Prostate gland (tissue), 2 donors: ENCODE measurements around the gene ZNF225. TPM values are rescaled to one million over a fixed set of nuclear protein-coding genes. Genes with fewer than 3 reads are reported as not detected.

Experiments
- DNase-seq: peaks from one replicate; pipeline ENCODE4 v3.0.0-alpha.2; 2019; ENCODE audit warnings: low spot score
- H3K27ac ChIP-seq, 2 donors: fragments of 200-600 bp; sonication (generic); 2 replicates each; pipeline ENCODE4 v1.5.1; 2017 to 2019
- H3K27me3 ChIP-seq: fragments of 200-600 bp; sonication (generic); replicated peaks from 2 replicates; pipeline ENCODE4 v1.5.1; 2019; ENCODE audit not compliant: insufficient read depth
- H3K36me3 ChIP-seq, 2 donors: fragments of 200-600 bp; sonication (generic); 1 replicate in 1 of 2; 2 replicates in 1 of 2; pipeline versions ENCODE4 v1.5.1 to v1.8.1; 2017 to 2019
- H3K4me1 ChIP-seq: fragments of 200-600 bp; sonication (generic); replicated peaks from 2 replicates; pipeline ENCODE4 v1.5.1; 2019
- H3K4me3 ChIP-seq, 2 donors: fragments of 200-600 bp; sonication (generic); 2 replicates each; pipeline ENCODE4 v1.5.1; 2017 to 2019
- H3K9me3 ChIP-seq: fragments of 200-600 bp; sonication (generic); 2 replicates; pipeline ENCODE4 v1.5.1; 2017
- POLR2A ChIP-seq: fragments of 450-650 bp; IDR thresholded peaks from one replicate; pipeline ENCODE4 v1.6.1; 2016; ENCODE audit warnings: antibody characterized with exemption, mild to moderate bottlenecking
- POLR2AphosphoS5 ChIP-seq: sonication (generic); formaldehyde crosslinking; IDR thresholded peaks from one replicate; pipeline ENCODE4 v1.6.1; 2017; ENCODE audit warnings: antibody characterized with exemption
- whole genome bisulfite sequencing: methylation state at CpG from one replicate; pipeline ENCODE4 v1.1.5; 2018; 5-methylcytosine and 5-hydroxymethylcytosine counted together
- intact Hi-C: fragments of 100-400 bp; cut with DNase I; formaldehyde crosslinking; loops from one replicate; pipeline ENCODE4 v1.14.2; 2022
- total RNA-seq, 2 donors: library from RNA; depleted of rRNA; stranded (reverse); fragments of >200 nt; gene quantifications; one replicate each; pipeline ENCODE4 v1.1.0, GENCODE V29; 2016
- TF ChIP-seq, protein P1 (sequence below), 4 experiments: fragments of 200-600 bp in 2 of 4; fragments of 450-650 bp in 2 of 4; sonication (generic) in 2 of 4; IDR thresholded peaks; 1 replicate in 3 of 4; 2 replicates in 1 of 4; pipeline ENCODE4 v1.5.1; 2016 to 2019; ENCODE audit warnings: antibody characterized with exemption in 4 of 4, mild to moderate bottlenecking in 2 of 4, moderate library complexity in 2 of 4

Gene ZNF225
- total RNA-seq, result 1 to 10 TPM; 3.0 to 4.9 TPM

DNA sequence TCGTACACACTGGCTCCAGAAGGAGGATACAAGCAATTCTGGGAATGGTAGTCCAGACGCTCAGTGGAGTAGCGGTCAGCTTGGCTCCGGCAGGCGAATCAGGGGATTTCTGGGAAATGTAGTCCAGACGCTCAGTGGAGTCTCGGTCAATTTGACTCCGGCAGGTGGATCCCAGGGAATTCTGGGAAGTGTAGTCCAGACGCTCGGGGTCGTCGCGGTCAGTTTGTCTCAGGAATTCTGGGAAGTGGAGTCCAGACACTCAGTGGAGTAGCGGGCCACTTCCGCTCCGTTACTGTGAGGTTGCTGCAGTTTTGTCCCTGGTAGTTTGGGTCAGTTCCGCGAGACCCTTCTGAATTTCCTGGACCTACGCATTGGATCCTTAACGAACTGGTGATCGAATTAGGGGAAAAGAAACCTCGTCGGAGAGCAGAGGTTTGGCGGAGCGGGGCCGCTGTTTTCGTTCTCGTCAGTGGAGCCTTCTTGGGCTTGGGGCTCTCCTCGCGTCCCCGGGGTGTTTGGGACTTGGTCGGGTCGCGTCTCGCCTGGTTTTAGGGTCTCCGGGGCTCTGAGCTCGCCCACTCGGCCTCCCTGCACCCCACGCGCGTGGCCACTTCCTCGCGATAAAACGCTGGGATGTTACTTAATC is at the start of gene ZNF225:
TSS of gene ZNF225 (plus strand) at position 262 of the 646 bp plus-strand sequence. CDS start 2,429 bp downstream, outside the sequence.
- TF ChIP-seq POLR2A (no peak), POLR2AphosphoS5 (peak; percentile 99)
- TF ChIP-seq, protein P1, sequence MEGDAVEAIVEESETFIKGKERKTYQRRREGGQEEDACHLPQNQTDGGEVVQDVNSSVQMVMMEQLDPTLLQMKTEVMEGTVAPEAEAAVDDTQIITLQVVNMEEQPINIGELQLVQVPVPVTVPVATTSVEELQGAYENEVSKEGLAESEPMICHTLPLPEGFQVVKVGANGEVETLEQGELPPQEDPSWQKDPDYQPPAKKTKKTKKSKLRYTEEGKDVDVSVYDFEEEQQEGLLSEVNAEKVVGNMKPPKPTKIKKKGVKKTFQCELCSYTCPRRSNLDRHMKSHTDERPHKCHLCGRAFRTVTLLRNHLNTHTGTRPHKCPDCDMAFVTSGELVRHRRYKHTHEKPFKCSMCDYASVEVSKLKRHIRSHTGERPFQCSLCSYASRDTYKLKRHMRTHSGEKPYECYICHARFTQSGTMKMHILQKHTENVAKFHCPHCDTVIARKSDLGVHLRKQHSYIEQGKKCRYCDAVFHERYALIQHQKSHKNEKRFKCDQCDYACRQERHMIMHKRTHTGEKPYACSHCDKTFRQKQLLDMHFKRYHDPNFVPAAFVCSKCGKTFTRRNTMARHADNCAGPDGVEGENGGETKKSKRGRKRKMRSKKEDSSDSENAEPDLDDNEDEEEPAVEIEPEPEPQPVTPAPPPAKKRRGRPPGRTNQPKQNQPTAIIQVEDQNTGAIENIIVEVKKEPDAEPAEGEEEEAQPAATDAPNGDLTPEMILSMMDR (IDR thresholded peaks at IDR 0.05), result peak in 1 of 4 experiments; percentile 37
- Histone ChIP-seq H3K4me3 (peak within 1 kb of the TSS; percentile 72), H3K27ac (peak within 1 kb of the TSS; percentile 65 to 72), H3K27me3 (no peaks in the 10 kb centered on the region), H3K9me3 (no peaks in the 10 kb centered on the region), H3K36me3 (peaks cover 0 to 4% of the 10 kb centered on the region in 2 donors), H3K4me1 (no peaks in the 10 kb centered on the region)
- intact Hi-C loops, result loop anchor here (5.0 kb wide), 2 partner anchors 54 to 99 kb away; partner anchors contain the start of genes ZNF226 and ZNF227
- peak; percentile 99 for DNase-seq
- WGBS, result 1% methylated on average over 42 of the region's 44 CpGs

DNA sequence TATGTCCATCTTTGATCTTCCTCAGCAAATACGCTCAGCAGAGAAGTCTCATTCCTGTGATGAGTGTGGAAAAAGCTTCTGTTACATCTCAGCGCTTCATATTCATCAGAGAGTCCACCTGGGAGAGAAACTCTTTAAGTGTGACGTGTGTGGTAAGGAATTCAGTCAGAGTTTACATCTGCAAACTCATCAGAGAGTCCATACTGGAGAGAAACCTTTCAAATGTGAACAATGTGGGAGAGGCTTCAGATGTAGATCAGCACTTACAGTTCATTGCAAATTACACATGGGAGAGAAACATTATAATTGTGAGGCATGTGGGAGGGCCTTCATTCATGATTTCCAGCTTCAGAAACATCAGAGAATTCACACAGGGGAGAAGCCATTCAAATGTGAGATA is 46.9 kb upstream of the ZNF225 start:
- Histone ChIP-seq H3K27me3 (no peaks in the 10 kb centered on the region), H3K4me1 (no peaks in the 10 kb centered on the region), H3K27ac (no peak overlapping the region), H3K9me3 (no peaks in the 10 kb centered on the region), H3K4me3 (no peak overlapping the region), H3K36me3 (peaks cover 8 to 12% of the 10 kb centered on the region in 2 donors)
- intact Hi-C loops, result no loop called here
- no peak for DNase-seq
- TF ChIP-seq, protein P1 (IDR thresholded peaks at IDR 0.05), result no peak
- TF ChIP-seq POLR2AphosphoS5 (no peak), POLR2A (no peak)
- WGBS, result 64% methylated on average over 3 of the region's 3 CpGs

GRCh38 chr19:44069415-44069814 is 43.8 kb upstream of the ZNF225 start:
- TF ChIP-seq POLR2AphosphoS5, result no peak
- no peak for TF ChIP-seq POLR2A
- TF ChIP-seq, protein P1 (IDR thresholded peaks at IDR 0.05), result no peak
- intact Hi-C loops, result no loop called here
- H3K27me3 ChIP-seq, result no peaks in the 10 kb centered on the region
- 100% methylated on average over 1 of the region's 1 CpG for WGBS
- no peak overlapping the region for H3K4me3 ChIP-seq
- DNase-seq, result no peak
- peaks cover 4% of the 10 kb centered on the region for H3K4me1 ChIP-seq
- H3K9me3 ChIP-seq, result no peaks in the 10 kb centered on the region
- peaks cover 5 to 12% of the 10 kb centered on the region in 2 donors for H3K36me3 ChIP-seq
- no peak overlapping the region for H3K27ac ChIP-seq

DNA sequence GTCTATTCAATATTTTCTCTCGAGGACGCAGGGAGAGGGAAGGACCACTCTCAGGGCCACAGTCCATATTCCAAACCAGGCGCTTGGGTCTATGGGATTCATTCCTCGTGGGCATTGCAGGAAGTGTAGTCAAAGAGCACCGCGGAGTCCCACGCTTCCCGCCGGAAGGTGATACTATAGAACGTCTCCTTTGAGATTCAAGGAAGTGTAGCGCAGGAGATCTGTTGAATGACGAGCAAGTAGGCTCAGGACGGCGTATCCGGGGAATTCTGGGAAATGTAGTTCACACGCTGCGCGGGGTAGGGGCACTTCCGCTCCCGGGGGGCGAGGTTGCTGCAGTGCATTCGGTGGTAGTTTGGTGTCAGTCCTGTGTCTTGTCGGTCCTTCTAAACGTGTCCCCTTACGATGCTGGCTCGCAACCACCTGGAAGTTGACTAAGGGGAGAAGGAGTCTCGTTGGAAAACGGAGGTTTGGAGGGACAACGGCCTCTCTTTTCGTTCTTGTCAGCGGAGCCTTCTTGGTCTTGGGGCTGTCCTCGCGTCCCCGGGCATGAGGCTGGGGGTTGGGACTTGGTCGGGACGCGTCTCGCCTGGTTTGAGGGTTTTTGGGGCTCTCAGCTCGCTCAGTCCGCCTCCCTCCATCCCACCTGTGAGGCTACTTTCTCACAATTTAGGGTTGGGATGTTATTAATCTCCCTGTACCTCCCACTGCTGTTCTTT is 41.2 kb upstream of the ZNF225 start, which contains the start of gene ZNF284:
TSS of gene ZNF284 (plus strand) at position 336 of the 719 bp plus-strand sequence. CDS start 4,231 bp downstream, outside the sequence.
- TF ChIP-seq, protein P1 (IDR thresholded peaks at IDR 0.05), result no peak
- TF ChIP-seq POLR2AphosphoS5, result peak; percentile 97
- Histone ChIP-seq H3K4me3 (peak within 1 kb of the TSS; percentile 49 to 64), H3K4me1 (peaks cover 4% of the 10 kb centered on the region), H3K27ac (peak within 1 kb of the TSS; percentile 37 to 55), H3K36me3 (no peaks in the 10 kb centered on the region), H3K9me3 (no peaks in the 10 kb centered on the region), H3K27me3 (no peaks in the 10 kb centered on the region)
- whole genome bisulfite sequencing, result 1% methylated on average over 40 of the region's 40 CpGs
- peak; percentile 92 for DNase-seq
- intact Hi-C loops, result no loop called here
